GM21360 (cell line): ENCODE data around the gene ANKHD1.

Source experiments
- ATAC-seq: cut with Tn5 transposase; IDR thresholded peaks from one replicate; pipeline ENCODE4 v1.9.1; 2021; ENCODE audit warnings: mild to moderate bottlenecking, moderate library complexity; ENCODE audit not compliant: unreplicated experiment

Gene ANKHD1

DNA sequence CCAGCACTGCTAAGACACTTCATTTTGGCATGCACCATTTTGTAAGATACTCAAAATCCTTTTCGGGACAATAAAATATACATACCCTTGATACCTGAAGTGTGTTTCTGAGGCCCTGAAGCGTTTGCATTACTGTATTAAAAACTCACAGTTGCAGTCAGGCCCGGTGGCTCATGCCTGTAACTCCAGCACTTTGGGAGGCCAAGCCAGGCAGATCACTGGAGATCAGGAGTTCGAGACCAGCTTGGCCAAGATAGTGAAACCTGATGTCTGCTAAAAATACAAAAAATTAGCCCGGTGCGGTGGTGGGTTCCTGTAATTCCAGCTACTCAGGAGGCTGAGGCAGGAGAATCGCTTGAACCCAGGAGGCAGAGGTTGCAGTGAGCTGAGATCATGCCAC lies 143.4 kb downstream of the ANKHD1 start:
- no peak for ATAC-seq

GRCh38 chr5:140545606-140546005 lies 144.0 kb downstream of the ANKHD1 start:
- ATAC-seq = no peak

- ATAC-seq = no peak
These were observed 145.3 kb downstream of the ANKHD1 start for GRCh38 chr5:140546851-140547507.

DNA sequence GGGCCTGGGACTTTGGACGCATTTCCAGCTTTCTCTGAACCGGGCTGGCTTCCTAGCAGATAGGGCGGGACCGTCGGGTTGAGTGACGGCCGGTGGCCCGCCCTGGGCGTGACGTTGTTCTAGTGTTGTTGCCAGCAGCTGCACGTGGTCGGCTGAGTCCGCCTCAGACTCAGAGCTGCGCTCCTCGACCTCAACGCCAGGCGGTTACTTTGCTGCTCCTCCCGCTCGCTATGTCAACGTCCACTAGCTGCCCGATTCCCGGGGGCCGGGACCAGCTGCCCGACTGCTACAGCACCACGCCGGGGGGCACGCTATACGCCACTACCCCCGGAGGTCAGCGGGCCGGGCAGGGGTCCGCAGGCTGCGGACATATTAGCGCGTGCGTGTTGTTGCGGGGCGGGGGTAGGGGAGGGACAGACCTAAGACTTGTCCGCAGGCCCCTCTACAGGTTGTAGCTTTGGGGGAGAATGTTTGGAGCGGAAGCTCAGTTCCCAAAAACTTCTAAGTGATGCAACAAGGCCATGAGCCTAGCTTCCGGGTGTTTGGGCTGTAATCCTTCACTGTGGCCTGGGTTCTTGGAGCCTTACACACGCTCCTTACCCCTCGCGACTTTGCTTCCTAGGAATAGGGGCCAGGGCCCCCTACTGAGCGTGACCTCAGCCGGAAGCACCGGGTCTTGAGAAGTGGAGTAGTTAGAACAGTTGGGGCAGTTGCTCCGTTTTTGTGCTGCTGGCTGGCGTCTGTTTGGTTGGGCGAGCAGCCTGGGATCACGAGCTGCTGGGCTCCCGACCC lies 146.1 kb downstream of the ANKHD1 start, which contains the start of gene EIF4EBP3:
TSS of gene EIF4EBP3 (plus strand) at position 155 of the 792 bp plus-strand sequence. CDS start at position 231, 76 bp downstream.
- peak; percentile 96 for ATAC-seq

DNA sequence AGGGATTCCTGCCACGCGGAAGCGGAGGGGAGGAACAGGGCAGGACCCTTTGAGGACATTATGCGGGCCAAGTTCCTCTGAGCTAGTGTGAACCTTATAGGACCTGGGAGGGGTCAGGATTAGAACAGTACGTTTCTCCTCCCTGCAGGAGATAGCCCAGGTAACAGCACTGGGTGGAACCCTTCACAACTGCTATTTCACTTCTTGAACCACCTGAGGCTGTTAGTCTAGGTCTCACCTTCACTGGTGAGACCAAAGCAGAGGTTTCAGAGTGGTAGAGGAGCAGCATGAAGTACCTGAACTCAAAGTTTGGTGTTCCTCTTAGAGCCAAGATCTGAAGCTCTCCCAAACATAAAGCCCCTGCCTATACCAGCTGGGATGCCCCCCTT lies 146.7 kb downstream of the ANKHD1 start:
- ATAC-seq = peak; percentile 3

DNA sequence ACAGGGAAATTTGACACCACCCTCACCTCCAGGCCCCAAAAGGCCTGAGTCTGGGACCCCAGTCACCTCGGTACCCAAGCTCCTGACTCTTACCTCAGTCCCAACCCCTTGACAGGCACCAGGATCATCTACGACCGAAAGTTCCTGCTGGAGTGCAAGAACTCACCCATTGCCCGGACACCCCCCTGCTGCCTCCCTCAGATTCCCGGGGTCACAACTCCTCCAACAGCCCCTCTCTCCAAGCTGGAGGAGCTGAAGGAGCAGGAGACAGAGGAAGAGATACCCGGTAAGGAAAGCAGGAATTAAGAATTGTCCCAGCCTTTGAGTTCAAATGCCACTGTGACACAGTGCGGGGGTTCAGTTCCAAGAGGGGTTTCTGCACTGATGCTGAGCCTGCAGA lies 147.2 kb downstream of the ANKHD1 start:
- ATAC-seq = no peak

DNA sequence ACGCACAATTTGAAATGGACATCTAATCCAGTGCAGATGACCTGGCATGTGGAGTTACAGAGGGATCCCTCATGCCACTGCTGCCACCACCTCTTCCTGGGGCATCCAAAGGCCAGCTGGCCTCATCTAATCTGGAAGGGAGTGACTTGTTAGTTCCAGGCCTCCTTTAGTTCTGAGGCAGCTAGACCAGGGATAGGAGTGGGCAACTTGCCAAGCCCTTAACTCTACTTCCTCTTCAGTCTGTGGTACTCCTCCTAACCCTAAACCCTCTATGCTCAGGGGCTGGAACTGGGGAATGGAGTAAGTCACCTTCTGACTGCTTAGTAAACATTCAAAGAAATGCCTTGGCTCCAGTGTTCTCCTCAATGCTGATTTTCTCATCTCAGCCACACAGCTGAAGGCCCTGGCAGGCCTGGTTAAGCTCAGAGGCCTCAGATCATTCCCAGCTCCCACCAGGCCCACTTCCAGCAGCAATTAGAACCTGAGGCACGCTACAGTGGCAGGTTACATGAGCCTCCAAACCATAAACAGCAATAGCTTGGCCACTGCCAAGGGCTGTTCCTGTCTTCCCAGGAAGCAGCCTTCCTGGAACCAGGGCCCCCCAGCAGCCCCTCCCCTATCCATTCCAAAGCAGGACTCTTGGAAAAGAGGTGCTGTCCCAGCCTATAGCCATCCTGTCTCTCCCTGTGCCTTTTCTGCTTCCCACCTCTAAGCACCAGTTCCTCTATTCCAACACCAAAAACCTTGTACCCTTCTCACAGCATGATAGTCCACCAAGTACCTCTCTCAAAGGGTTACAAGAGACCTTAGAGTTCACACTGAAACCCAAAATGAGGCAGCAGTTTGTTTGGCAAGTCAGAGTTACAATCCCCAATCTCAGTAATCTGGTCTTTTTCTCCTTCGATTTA lies 147.9 kb downstream of the ANKHD1 start:
- ATAC-seq = no peak

DNA sequence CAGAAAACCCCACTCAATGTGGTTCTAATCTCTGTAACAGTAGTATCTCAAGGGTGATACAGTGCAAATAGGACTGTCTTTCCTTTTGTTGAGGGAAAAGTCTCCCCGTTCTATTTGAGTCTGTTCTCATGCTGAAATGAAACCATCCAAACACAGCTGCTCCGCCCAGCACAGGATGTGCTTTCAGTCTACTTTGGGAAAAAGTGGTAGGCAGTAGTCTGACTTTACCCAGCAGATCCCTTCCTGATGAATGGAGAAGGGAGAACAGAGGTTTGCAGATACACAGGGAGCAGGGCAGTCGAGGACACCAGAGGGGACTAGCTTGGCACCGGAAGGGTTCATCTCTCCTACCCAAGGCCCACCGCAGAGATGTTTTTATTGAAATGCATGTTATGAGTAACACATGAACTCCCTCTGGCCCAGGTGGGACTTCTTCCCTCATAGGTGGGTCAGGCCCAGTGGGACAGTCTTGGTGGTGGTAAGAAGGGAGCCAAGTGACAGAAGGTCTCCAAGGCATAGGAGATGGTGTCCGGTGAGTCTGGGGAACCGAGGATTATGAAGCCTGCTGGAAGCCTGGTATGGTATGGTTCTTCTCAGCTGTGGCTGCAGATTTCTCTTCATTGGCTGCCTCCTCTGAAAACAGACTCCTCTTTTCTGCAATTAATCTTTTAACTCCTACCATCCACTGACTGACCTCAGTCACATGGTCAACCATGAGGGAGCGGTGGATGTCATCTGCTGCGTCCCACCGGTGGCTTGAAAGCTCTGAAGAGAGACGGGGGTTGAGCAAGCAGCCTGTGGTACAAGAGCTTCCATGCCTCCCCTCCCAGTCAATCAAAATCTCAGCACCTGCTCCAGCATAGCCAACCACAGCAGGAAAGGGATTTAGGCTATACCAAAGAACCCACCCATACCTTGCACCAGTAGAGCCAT lies 148.8 kb downstream of the ANKHD1 start:
- ATAC-seq = no peak

DNA sequence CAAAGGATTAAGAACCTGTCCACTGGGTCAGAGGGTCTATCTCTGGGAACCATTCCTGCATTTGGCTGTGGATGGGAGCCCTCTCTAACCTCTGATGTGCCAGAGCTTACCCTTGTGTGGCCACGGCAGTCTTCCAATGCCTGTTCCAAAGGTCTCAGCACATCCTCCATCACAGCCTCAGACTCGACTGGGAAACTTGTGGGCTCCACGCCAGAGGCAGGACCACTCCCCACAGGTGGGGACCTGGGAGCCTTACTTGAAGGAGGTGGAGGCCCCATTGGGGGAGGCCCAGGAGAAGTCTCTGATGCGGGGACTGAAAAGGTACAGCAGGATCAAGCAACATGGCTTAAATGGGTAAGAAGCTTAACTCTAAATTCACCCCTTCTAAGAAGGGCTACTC lies 150.2 kb downstream of the ANKHD1 start:
- no peak for ATAC-seq

DNA sequence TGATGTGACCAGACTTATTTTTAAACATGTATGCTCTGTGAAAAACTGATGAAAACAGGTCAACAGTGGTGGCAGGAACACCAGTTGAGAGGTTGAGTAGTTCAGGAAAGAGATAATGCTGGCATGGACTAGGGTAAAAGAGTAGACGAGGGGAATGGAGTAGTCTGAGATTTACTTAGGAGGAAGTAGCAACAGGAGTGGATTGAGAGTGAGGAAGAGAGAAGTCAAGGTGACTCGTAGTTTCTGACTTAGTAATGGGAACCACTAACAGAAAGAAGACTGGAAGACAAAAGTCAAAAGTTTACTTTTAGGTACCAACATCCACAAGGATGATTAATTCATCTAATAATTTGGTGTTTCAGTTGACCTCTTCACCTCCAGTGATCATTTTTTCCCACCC lies 152.0 kb downstream of the ANKHD1 start:
- ATAC-seq = no peak

DNA sequence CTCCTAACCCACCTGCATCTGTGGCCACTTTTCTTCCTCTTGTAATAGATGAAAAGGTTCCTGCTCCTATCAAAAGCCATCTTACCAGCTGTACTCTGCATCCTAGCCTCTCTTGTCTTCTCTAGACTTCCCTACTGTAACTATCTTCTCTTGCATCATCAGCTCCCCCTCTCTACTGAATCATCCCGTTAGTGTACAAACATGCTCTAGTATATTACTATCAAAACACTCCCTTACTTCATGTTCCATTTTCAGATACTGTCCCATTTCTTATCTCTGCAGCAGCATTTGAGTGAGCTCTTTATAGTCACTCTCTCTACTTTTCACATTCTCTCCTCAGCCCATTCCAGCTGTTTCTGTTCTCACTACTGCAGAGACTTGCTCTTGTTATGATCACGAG lies 152.8 kb downstream of the ANKHD1 start:
- no peak for ATAC-seq

DNA sequence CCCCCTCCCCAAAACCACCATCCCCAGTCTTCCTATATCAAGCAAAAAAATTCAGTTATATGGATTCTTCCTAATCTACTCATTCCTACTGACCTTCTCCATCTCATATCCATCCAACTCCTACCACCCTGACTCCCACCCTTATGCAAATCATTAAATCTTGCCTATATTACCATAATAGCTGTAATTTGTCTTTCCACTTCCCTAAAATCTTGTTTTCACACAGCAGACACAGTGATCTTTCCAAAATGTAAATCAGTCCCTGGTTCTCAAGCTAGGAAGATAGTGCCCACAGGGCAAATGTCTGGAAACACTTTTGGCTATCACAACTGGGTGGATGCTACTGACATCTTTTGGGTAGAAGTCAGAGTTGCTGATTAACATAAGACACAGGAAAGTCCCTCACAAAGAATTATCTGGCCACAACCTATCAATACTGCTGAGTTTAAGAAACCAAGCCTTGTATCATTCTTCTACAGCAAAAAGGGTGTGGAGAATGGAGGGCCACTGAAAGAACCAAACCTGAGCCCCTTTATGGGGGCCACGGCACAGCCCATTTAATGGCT lies 154.2 kb downstream of the ANKHD1 start:
- ATAC-seq = no peak

- no peak for ATAC-seq
These were observed 154.8 kb downstream of the ANKHD1 start for GRCh38 chr5:140556438-140556837.

DNA sequence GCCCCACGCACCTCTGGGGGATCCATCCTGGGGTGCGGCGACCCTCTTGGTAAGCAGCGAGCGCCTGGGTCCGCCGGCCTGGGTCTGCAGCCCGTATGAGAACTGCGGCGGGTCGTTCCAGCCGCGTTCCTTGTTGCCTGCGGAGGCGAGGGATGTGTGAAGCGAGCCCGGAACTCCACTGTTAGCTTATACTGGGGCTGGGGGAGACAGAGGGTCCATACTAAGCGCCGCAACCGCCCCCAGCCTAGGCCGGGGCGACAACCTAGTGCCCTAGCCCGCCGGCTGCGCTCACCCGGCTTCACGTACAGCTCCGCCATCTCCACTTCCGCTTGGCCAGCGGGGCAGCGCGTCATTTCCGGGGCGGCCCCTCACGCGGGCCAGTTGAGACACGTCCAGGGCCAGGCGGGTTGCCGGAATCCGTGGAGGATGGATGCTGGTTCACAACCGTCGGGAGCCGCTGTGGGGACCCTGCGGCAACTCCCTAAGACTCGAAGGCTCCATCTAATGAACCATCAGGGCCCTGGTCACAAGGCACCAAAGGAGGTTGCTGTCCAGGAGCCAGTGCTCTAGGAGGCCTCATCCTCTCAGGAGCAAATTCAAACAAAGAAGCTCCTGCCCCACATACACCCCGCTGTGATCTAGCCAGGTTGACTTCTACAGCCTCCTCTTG lies 155.6 kb downstream of the ANKHD1 start, which contains the start of gene SRA1:
TSS of gene SRA1 (minus strand) at position 338 of the 670 bp plus-strand sequence. CDS start at position 317, 21 bp downstream.
- peak; percentile 97 for ATAC-seq

DNA sequence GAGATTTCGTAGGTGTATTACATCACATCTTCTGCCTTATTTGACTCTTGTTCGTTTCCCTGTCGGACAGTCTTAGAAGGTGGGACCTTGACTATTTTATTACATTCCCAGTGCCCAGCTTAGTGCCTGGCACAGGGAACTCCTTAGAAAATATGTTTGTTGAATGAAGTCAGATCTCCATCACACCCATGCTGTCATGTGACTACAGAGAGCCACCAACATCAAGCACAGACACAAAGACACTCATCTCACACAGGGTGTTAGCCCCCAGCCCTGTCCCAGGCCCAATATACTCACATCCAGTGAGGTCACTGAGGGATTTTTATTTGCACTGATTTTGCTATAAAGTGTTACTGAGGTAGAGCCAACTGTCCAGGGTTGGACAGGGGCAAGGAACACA lies 156.3 kb downstream of the ANKHD1 start:
- no peak for ATAC-seq

GRCh38 chr5:140558542-140558941 lies 156.9 kb downstream of the ANKHD1 start:
- no peak for ATAC-seq

DNA sequence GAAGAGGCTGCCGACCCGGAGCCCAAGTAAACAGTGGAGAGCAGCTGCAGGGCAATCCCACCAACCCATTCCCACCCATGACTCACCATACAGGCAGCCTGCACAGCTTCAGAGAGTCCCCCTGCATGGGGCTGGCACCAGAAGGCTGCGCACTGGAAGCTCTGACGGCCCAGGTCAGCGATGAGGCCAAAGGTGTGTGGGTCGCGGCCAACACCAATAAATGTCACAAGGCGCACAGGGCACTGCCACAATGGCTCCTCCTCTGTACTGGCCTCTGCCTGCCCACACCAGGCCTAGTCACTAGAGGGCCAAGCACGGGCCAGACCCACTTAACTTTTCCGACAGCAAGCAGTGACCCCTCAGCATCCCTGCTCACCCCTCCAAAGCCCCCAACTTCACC lies 158.6 kb downstream of the ANKHD1 start:
- ATAC-seq = no peak

GRCh38 chr5:140561753-140562523 lies 160.3 kb downstream of the ANKHD1 start:
- no peak for ATAC-seq

- no peak for ATAC-seq
These were observed 162.0 kb downstream of the ANKHD1 start for GRCh38 chr5:140563596-140563995.
